Adrenal gland (tissue), 5 donors: ENCODE measurements around the gene CDH6.

ENCODE experiments used
- CTCF ChIP-seq, 6 experiments: fragments of 450-650 bp in 4 of 6; fragments of 200-600 bp in 2 of 6; sonication (generic) in 1 of 6; IDR thresholded peaks; 1 replicate in 5 of 6; 2 replicates in 1 of 6; pipeline versions ENCODE4 v1.5.1 to v1.8.0; 2016 to 2021; ENCODE audit warnings: antibody characterized with exemption in 6 of 6, mild to moderate bottlenecking in 2 of 6, moderate library complexity in 1 of 6
- POLR2A ChIP-seq, 2 donors: fragments of 450-650 bp; IDR thresholded peaks; one replicate each; pipeline ENCODE4 v1.6.1; 2017; ENCODE audit warnings: antibody characterized with exemption in 2 of 2, mild to moderate bottlenecking in 2 of 2, moderate library complexity in 1 of 2
- donor health status: DM: no; HTN: no; CAD: no.

- TF ChIP-seq CTCF (IDR thresholded peaks at IDR 0.05) (no peak), POLR2A (IDR thresholded peaks at IDR 0.05) (no peak)
These were observed 11.3 kb upstream of the CDH6 start for GRCh38 chr5:31182136-31182535.
